CD4-positive, alpha-beta memory T cell (primary cell): ENCODE measurements around the gene OR2A7. TPM values are rescaled to one million over a fixed set of nuclear protein-coding genes. Genes with fewer than 3 reads are reported as not detected.
A peak's percentile ranks its signal among the peaks of the same experiment; 100 is the strongest.
"Not testable (repeated sequence)": the region's sequence is repeated elsewhere in the genome, so short reads cannot be mapped to it uniquely, and the experiment has no call there.

ENCODE experiments used
- CTCF ChIA-PET: fragments of 350-600 bp; sonication (Branson Sonifier 250); formaldehyde crosslinking; loops from one replicate; lab custom pipeline; 2021; ENCODE audit warnings: inconsistent platforms; ENCODE audit not compliant: partially characterized antibody; lab: Charles Lee
- POLR2A ChIA-PET: fragments of 350-600 bp; sonication (Branson Sonifier 250); formaldehyde crosslinking; loops from one replicate; lab custom pipeline; 2021; ENCODE audit not compliant: partially characterized antibody; lab: Charles Lee
- DNase-seq, 5 donors: peaks; one replicate each; pipeline versions ENCODE4 v3.0.0 to v3.0.0-alpha.2; 2020 to 2022; ENCODE audit warnings: mixed read lengths in 1 of 5
- H3K27ac ChIP-seq: one replicate; pipeline ENCODE4 v1.7.0; 2013; ENCODE audit warnings: low read depth, low read length
- H3K27me3 ChIP-seq: 2 replicates; pipeline ENCODE4 v1.7.0; 2013; ENCODE audit warnings: mild to moderate bottlenecking, low read length, moderate library complexity; ENCODE audit not compliant: insufficient read depth
- H3K36me3 ChIP-seq: 2 replicates; pipeline ENCODE4 v1.7.0; 2013; ENCODE audit warnings: mild to moderate bottlenecking, low read length, moderate library complexity; ENCODE audit not compliant: insufficient read depth
- H3K4me1 ChIP-seq: 2 replicates; pipeline ENCODE4 v1.7.0; 2013; ENCODE audit warnings: mild to moderate bottlenecking, low read length, moderate library complexity; ENCODE audit not compliant: insufficient read depth
- H3K4me3 ChIP-seq, 2 donors: one replicate each; pipeline ENCODE4 v1.7.0; 2013; ENCODE audit warnings: low read length in 2 of 2, mild to moderate bottlenecking in 1 of 2
- H3K9me3 ChIP-seq, 2 donors: one replicate each; pipeline ENCODE4 v1.7.0; 2013; ENCODE audit warnings: low read length in 2 of 2, control low read depth in 1 of 2; ENCODE audit not compliant: control insufficient read depth in 1 of 2
- H3K27ac Mint-ChIP-seq, 7 donors: one replicate each; pipeline ENCODE4 v1.8.0; 2020 to 2021; ENCODE audit warnings: mixed read lengths in 7 of 7, mild to moderate bottlenecking in 6 of 7, inconsistent platforms in 3 of 7, moderate library complexity in 3 of 7
- H3K27me3 Mint-ChIP-seq, 2 donors: one replicate each; pipeline ENCODE4 v1.8.0; 2020 to 2021; ENCODE audit warnings: mixed read lengths in 2 of 2
- H3K36me3 Mint-ChIP-seq, 2 donors: one replicate each; pipeline ENCODE4 v1.8.0; 2020 to 2021; ENCODE audit warnings: mixed read lengths in 2 of 2, inconsistent platforms in 1 of 2, mild to moderate bottlenecking in 1 of 2
- H3K4me1 Mint-ChIP-seq, 4 donors: one replicate each; pipeline ENCODE4 v1.8.0; 2020 to 2021; ENCODE audit warnings: mixed read lengths in 4 of 4, mild to moderate bottlenecking in 1 of 4
- H3K4me3 Mint-ChIP-seq, 8 donors: one replicate each; pipeline ENCODE4 v1.8.0; 2020 to 2021; ENCODE audit warnings: mixed read lengths in 8 of 8, mild to moderate bottlenecking in 7 of 8, moderate library complexity in 6 of 8, inconsistent platforms in 3 of 8
- H3K9me3 Mint-ChIP-seq, 8 donors: one replicate each; pipeline ENCODE4 v1.8.0; 2020 to 2021; ENCODE audit warnings: mixed read lengths in 8 of 8, mild to moderate bottlenecking in 5 of 8, inconsistent platforms in 3 of 8, moderate library complexity in 1 of 8
- intact Hi-C: fragments of 100-400 bp; cut with micrococcal nuclease; formaldehyde crosslinking; loops from one replicate; pipeline ENCODE4 v1.15.1; 2023
- polyA plus RNA-seq, 2 donors: library from polyadenylated mRNA; unstranded; fragments of 300-500 nt; fragmentation: Illumina TruSeq; gene quantifications; one replicate each; pipeline ENCODE4 v1.2.3, GENCODE V29; 2021
- total RNA-seq, 2 experiments: library from RNA; stranded (reverse); gene quantifications; one replicate each; pipeline ENCODE4 v1.2.3, GENCODE V29; 2021

The OR2A7 gene
- total and polyA plus RNA-seq, 4 experiments from 2014 or later = 0.76 to 4.0 (median 3.9) TPM; not detected in 1

DNA sequence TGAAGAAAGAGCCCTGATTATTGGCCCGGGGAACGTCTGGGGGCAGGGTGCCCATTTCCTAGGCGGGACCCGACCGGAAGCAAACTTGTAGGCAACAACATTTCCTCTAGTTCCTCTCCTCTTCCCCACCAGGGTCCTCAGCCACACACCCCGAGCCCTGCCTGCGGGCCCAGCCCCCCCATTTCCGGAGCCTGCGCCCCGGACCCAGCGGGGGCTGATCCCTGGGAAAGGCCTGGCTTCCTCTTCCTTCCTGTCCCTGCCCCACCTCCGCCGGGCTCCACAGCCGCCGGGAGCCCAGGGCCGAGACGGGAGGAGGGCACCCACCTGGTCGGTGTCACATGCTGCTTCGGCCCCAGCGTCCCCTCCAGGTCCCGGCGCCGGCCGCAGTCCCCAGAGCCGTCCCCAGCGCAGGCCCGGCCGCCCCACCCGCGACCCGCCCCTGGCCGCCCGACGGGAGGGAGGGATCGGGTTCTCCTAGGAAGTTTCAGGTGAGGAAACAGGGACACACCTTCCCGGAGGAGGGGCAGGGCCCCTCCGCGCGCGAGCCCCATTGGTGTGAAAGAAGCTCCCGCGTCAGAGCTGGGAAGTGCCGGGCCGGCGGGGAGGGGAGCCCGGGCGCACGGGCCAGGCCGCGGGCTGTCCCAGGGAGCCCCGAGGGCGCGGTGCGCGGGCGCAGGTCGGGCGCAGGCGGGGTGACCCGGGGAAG is 29.4 kb upstream of the OR2A7 start:
- H3K36me3 ChIP-seq, H3K4me3 ChIP-seq, CTCF ChIA-PET, POLR2A ChIA-PET, H3K4me1 ChIP-seq, H3K27me3 Mint-ChIP-seq, H3K27ac ChIP-seq, intact Hi-C loops, H3K9me3 ChIP-seq, H3K27ac Mint-ChIP-seq, H3K4me3 Mint-ChIP-seq, H3K9me3 Mint-ChIP-seq, H3K27me3 ChIP-seq, H3K36me3 Mint-ChIP-seq: not testable (repeated sequence)
- peak in 1 of 5 donors; percentile 31 for DNase-seq
- H3K4me1 Mint-ChIP-seq = peaks cover 0 to 12% (median 2%) of the 10 kb centered on the region in 4 donors

DNA sequence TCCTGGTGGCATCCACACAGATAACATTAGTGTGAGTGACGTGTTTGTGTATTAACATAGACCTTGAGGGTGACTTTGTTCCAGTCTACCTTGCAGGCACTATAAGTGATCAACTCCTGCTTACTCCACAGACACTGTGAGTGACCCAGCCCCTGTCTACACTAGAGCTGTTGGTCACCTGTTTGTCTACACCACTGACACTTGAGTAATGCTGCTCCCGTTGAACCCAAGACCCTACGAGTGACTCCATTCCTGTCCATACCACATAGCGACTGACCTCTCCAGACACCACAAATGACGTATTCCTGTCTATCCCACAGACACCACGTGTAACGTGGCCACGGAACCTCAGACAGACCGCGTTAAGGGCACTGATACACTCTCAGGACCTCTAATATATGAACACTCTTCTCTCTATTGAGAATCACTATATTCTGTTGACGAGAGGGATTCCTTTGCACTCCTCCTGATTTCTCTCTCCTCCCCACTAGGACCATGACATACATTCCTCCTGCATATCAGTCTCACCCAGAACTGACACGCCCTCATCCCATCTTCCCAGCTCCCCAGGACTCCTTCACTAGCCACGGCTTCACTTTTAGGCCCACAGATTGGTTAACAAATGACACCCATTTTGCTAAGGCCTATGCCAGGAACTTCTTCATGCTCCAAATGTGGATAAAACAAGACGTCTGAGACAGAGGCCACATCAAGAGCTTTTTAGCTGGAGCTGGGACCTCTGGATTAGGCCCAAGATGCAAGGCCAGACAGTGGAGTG is 28.0 kb upstream of the OR2A7 start:
- H3K27ac ChIP-seq, CTCF ChIA-PET, H3K4me1 ChIP-seq, DNase-seq, H3K36me3 ChIP-seq, intact Hi-C loops, H3K9me3 ChIP-seq, H3K9me3 Mint-ChIP-seq, H3K36me3 Mint-ChIP-seq, H3K4me3 ChIP-seq, POLR2A ChIA-PET, H3K27me3 Mint-ChIP-seq, H3K27me3 ChIP-seq: not testable (repeated sequence)
- Mint-ChIP-seq H3K27ac (peak overlapping the region in 2 of 7 donors; percentile 8 to 61), H3K4me3 (peak overlapping the region in 1 of 8 donors; percentile 55), H3K4me1 (peaks cover 0 to 12% (median 2%) of the 10 kb centered on the region in 4 donors)

DNA sequence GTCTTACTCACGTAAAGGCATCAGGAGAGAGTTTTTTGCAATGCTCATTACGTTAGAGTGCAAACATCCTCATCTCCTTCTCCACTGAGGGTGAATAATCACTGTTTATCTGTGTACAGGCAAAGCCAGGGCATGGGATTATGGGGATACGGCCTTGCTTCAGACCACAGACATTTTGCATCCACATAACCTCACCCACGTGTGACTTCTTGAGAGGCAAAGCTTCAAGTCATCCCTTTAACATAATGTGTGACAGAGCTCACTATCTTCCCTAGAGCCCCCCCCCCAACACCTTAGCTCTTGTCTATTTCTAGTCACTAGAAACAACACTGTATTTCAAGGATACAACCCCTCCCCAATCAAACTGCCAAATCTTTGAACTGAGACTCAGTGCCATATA is 27.0 kb upstream of the OR2A7 start:
- peaks cover 0 to 12% (median 2%) of the 10 kb centered on the region in 4 donors for H3K4me1 Mint-ChIP-seq
- POLR2A ChIA-PET, H3K27ac Mint-ChIP-seq, H3K36me3 Mint-ChIP-seq, intact Hi-C loops, H3K36me3 ChIP-seq, H3K27ac ChIP-seq, H3K4me1 ChIP-seq, H3K4me3 Mint-ChIP-seq, H3K27me3 ChIP-seq, CTCF ChIA-PET, H3K9me3 Mint-ChIP-seq, H3K27me3 Mint-ChIP-seq, H3K9me3 ChIP-seq, H3K4me3 ChIP-seq: not testable (repeated sequence)
- DNase-seq = peak in 1 of 5 donors; percentile 8

DNA sequence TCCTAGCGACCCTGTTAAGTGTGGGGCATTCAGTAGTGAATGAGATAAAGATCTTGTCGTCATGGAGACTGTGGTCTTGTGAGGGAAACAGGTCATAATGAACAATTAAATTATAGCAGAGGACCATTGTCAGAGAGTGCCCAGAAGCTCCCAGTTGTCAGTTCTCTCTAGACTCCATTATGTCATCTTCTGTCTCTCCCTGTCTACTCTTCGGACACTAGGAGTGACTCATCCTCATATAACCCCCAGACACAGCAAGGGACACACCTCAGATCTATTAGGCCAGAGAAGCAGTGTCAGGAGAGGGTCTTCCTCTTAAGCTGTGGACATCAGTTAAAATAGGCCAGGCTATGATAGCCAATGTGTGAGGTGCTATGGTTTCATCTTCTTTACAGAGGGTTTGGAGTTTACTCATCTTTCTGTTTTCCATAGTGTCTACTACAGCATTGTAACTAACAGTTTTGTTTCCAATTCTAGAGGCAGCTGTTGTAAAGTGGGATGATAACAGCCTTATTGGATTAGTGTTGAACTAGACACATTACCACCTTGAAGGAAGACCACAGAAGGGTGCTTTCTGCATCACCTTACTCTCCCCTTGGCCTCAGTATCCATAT is 22.7 kb upstream of the OR2A7 start:
- CTCF ChIA-PET = not testable (repeated sequence)

DNA sequence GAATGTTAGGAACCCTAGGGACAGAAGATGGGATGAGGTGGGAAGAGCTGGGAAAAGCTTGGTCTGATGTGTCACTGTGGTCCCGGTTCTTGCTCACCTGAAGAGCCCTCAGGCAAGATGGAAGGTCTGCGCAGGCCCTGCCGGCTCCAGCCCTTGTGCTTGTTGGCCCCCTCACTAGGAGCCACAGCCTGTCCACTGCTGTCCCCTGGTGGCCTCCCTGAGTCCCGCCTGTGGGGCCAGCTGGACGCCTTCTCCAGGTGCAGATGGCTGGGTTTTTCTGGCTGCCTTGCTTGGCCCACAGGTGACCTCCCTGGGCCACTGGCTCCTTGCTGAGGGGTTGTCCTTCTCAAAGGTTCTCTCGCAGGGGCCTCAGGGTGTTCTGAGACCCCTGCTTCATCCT is 19.1 kb upstream of the OR2A7 start:
- H3K36me3 Mint-ChIP-seq, intact Hi-C loops, H3K4me1 Mint-ChIP-seq, H3K4me3 Mint-ChIP-seq, H3K27me3 ChIP-seq, POLR2A ChIA-PET, H3K27ac ChIP-seq, DNase-seq, CTCF ChIA-PET, H3K4me1 ChIP-seq, H3K27ac Mint-ChIP-seq, H3K9me3 Mint-ChIP-seq, H3K9me3 ChIP-seq, H3K27me3 Mint-ChIP-seq, H3K36me3 ChIP-seq, H3K4me3 ChIP-seq: not testable (repeated sequence)

More for the DNA sequence above, 22.7 kb upstream of the OR2A7 start:
- H3K36me3 ChIP-seq, H3K4me3 ChIP-seq, H3K27ac ChIP-seq, H3K4me1 ChIP-seq, H3K27me3 Mint-ChIP-seq, H3K4me3 Mint-ChIP-seq, H3K36me3 Mint-ChIP-seq, POLR2A ChIA-PET, H3K27ac Mint-ChIP-seq, H3K9me3 ChIP-seq, DNase-seq, H3K27me3 ChIP-seq, intact Hi-C loops, H3K9me3 Mint-ChIP-seq, H3K4me1 Mint-ChIP-seq: not testable (repeated sequence)

DNA sequence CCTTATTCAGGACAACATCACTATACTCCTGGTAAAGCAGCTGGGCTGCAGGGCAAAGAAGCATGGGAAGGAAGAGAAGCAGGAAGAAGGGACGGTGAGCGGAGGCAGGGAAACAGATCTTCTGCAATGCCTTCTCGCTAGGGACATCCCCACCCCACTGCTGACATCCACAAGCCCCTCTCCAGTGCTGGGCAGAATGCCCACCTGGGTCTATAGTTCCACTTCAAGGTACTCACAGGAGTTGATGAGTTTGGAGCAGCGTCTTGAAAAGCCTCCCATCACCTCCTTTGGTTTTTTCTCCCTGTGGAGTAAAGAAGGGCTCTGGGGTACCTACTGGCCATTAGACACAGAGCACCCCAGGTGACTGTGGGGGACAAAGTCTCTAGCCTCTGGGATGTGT is 17.9 kb upstream of the OR2A7 start:
- H3K36me3 ChIP-seq, intact Hi-C loops, H3K27me3 Mint-ChIP-seq, DNase-seq, H3K27me3 ChIP-seq, H3K4me1 ChIP-seq, H3K4me3 Mint-ChIP-seq, POLR2A ChIA-PET, H3K27ac Mint-ChIP-seq, H3K27ac ChIP-seq, H3K9me3 ChIP-seq, CTCF ChIA-PET, H3K4me1 Mint-ChIP-seq, H3K9me3 Mint-ChIP-seq, H3K36me3 Mint-ChIP-seq, H3K4me3 ChIP-seq: not testable (repeated sequence)

DNA sequence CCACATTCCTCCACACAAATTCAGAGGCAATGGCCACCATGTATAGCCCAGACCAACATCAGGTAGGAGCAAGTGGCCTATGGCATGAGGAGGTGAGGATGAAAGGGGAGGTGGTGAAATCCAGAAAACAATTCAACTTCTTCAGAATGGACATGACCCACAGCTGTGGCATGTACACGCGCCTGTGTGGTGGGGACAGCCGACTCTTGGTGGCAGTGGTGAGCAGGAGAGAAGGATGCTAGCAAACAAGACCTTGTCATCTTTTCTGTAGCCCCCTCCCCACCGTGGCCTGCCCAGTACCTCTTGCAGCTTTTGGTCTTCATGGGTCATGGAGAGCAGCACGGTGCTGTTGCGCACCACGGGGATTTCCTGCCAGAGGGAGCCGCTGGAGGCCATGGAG is 17.4 kb upstream of the OR2A7 start:
- H3K27me3 ChIP-seq, H3K27ac ChIP-seq, CTCF ChIA-PET, H3K4me1 ChIP-seq, H3K4me3 Mint-ChIP-seq, H3K36me3 Mint-ChIP-seq, H3K9me3 ChIP-seq, POLR2A ChIA-PET, H3K27me3 Mint-ChIP-seq, H3K4me3 ChIP-seq, intact Hi-C loops, H3K9me3 Mint-ChIP-seq, H3K27ac Mint-ChIP-seq, H3K4me1 Mint-ChIP-seq, DNase-seq, H3K36me3 ChIP-seq: not testable (repeated sequence)
